ENCODE results near the gene IFNA6. TPM values are rescaled to one million over a fixed set of nuclear protein-coding genes. Genes with fewer than 3 reads are reported as not detected.
A peak's percentile ranks its signal among the peaks of the same experiment; 100 is the strongest.

IFNA6 gene
- total RNA-seq, 2 experiments from 2014 or later, result not detected

DNA sequence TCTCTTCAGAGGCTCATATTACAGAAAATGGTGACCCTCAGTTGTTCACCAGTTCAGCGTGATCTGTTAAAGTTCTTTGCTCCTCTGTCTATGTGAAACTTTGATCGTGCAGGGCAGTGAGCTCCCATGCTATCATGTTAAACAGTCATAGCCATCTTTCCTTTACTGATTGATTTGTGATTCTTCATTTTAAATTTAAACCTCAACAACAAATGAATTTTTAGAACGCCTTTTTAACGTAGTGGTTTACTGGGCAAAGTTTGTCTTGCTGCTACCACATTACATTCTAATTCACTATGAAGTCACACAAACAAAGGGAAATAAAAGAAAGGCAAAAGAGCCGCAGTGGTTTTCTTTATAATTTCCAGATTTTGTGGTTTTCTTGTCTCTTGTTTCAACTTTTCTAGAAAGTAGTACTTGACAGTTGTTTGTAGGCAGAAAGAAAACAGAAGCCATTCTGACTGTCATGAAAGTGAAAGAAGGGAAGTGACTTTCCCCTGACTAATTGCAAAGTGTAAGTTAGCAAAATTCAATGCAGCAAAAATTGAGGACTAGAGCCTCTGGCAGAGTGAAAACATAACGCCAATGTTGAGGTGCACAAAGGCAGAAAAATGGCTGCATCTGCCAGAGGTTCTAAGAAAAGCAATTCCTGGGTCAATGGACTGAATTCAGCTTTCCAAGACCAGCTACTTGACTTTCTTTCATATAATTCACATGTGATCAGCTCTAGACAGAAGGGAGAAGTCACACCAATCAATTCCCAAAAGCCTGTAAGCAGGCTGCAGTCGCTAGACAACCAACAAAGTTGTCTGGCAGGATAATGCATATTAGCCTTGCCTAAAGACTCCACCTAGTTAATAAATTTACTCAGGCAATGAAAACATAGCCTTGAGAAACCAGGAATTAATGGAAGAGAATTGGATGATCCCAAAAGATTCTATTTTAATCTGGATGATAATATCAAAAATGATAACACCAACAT, 7.1 kb upstream of the IFNA6 start:
- DNase-seq, result no peak
- CTCF ChIA-PET, result interaction anchor here (0.9 to 1.5 kb wide), 5 partner anchors 17 to 77 kb away, joined by 3 to 7 read pairs (median 3); no protein-coding TSS in a partner anchor
- peak; percentile 88 for ATAC-seq
- peaks cover 27% of the 10 kb centered on the region for H3K27me3 Mint-ChIP-seq
- peaks cover 2% of the 10 kb centered on the region for H3K9me3 Mint-ChIP-seq (ENCODE audit: low read depth)
- H3K36me3 Mint-ChIP-seq, result peaks cover 9% of the 10 kb centered on the region
- H3K4me3 Mint-ChIP-seq, result peak overlapping the region; percentile 50
- H3K27ac Mint-ChIP-seq, result peak overlapping the region; percentile 79
- peaks cover 18% of the 10 kb centered on the region for H3K4me1 Mint-ChIP-seq

DNA sequence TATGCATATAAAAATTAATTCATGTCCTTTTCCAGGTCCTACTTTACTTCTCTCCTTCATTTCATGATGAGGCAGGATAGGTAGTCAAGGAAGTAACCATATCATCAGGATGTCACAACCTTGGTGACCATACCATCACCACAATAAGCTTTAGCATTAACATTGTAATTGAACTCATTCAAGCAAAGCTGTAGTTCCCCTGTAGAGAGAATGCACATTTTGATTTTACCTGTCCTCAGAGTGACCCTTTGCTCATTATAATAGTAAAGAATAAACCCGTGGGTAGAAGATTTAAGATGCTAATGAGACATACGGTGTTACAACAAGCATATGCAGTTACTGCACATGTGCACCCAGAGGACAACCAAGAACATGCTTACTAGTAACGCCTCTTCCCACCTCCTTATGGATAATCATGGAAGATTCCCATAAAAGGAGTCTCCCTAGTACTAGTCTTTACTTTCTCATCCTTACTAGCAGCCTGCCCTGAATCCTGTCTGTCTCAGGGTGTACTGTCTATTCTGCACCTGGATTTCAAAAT, 2.2 kb downstream of the IFNA6 start:
- Mint-ChIP-seq H3K4me3 (no peak overlapping the region), H3K36me3 (peaks cover under 1% of the 10 kb centered on the region), H3K27ac (no peak overlapping the region), H3K4me1 (no peaks in the 10 kb centered on the region), H3K27me3 (peaks cover 51% of the 10 kb centered on the region), H3K9me3 (ENCODE audit: low read depth) (peaks cover under 1% of the 10 kb centered on the region)
- CTCF ChIA-PET, result no interaction called here
- DNase-seq (no peak), ATAC-seq (no peak)

DNA sequence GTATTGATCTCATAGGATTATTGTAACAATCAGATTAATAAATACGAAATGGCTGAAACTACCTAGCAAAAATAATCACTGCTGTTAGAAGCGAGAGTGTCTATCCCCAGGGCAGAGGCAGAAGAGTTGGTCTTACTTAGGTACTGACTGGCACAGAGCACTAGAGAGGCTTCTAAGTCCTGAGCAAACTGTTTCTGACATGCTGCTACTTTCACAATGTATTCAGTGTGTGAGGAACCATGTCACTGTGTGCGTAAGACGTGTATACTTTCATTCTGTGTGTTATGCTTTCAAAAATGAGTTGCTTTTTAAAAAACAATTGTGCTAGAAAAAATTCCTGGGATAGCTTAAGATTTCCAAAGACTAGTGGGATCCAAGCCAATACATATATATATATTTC, 10.0 kb downstream of the IFNA6 start:
- Mint-ChIP-seq H3K9me3 (ENCODE audit: low read depth) (peaks cover 2% of the 10 kb centered on the region), H3K27ac (no peak overlapping the region), H3K27me3 (peaks cover 34% of the 10 kb centered on the region), H3K36me3 (no peaks in the 10 kb centered on the region), H3K4me3 (no peak overlapping the region), H3K4me1 (peaks cover 5% of the 10 kb centered on the region)
- CTCF ChIA-PET, result interaction anchor here (0.9 to 1.5 kb wide), 3 partner anchors 11 to 128 kb away, joined by 3 read pairs; no protein-coding TSS in a partner anchor
- ATAC-seq (no peak), DNase-seq (no peak)

DNA sequence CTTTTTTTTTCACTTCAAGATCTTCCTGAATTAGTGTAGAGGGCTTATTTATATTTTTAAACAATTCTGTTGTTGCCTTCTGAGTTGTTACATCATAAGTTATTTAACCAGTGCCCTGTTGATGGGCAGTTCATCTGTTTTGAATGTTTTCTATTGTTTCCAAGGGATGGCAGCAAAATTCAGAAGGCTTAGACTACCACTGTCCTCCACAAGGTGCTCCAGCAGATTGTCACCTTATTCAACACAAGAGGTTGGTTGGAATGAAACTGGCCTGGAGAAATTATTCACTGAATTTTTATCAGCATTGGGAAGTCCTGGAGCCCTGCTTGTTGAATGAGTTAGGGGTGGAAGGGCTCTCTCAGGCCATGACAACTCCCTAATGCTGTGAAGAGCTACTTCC, 14.2 kb downstream of the IFNA6 start:
- H3K36me3 Mint-ChIP-seq, result peaks cover 19% of the 10 kb centered on the region
- peaks cover 4% of the 10 kb centered on the region for H3K27me3 Mint-ChIP-seq
- no peak for ATAC-seq
- H3K4me1 Mint-ChIP-seq, result peaks cover 35% of the 10 kb centered on the region
- H3K27ac Mint-ChIP-seq, result peak overlapping the region; percentile 2
- no peak for DNase-seq
- no peaks in the 10 kb centered on the region for H3K9me3 Mint-ChIP-seq (ENCODE audit: low read depth)
- CTCF ChIA-PET, result interaction anchor here (2.0 kb wide), 1 partner anchor 59 kb away, joined by 6 read pairs; no protein-coding TSS in a partner anchor
- H3K4me3 Mint-ChIP-seq, result peak overlapping the region; percentile 96

DNA sequence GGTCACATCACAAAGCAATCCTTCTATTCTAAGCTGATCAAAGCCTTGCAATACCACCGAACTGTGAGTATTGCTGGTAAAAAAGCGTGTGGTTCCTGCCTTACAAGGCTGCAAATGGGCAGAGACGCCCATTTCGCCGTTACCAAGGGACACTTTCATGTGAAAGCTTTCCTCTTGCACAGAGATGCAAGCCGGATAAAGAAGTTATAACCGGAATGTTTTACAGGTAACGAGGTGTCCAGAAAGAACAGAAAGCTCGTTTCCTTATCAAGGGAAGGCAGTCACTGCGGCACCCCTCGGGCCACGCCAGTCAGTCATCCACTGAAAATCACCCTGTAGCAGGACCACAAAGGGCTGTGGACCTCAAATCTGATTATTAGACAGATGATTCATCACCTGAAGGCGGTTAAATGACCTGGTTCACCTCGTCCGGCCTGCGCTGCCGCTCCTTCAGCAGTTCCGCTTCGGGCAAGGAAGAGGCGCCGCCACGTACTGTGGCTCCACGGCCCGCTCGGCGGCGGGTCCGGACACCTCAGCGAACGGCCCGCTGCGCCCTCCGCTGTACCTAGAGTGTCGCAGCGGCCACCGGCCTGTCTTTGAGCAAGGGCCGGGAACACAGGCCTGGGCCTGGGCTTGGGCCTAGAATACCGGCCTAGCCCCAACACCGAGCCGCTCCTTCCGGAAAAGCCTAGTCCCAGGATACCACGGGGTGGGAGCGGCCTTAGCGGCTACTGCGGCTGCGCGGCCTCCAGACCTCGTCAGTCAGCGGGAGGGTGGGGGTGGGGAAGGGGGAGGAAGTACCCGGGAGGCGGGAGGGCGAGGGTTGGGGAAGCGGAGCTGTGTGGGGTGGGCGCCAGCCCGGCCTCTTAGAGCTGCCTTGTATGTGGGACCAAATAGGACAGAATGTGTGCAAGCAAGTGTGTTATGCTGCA, 15.7 kb downstream of the IFNA6 start, which contains the start of gene KLHL9:
KLHL9 (minus strand) TSS at position 704 of the 932 bp plus-strand sequence; CDS start at position 159, 545 bp downstream.
- Mint-ChIP-seq H3K4me3 (peak within 1 kb of the TSS; percentile 96), H3K4me1 (peaks cover 47% of the 10 kb centered on the region), H3K36me3 (peaks cover 27% of the 10 kb centered on the region), H3K9me3 (ENCODE audit: low read depth) (no peaks in the 10 kb centered on the region), H3K27ac (peak within 1 kb of the TSS; percentile 90), H3K27me3 (peaks cover 4% of the 10 kb centered on the region)
- DNase-seq (peak; percentile 91), ATAC-seq (peak; percentile 96)
- CTCF ChIA-PET, result interaction anchor here (0.8 to 2.9 kb wide), 11 partner anchors 9 to 767 kb away, joined by 3 to 30 read pairs (median 5); no protein-coding TSS in a partner anchor

GRCh38 chr9:21333226-21333625, 17.5 kb downstream of the IFNA6 start:
- H3K9me3 Mint-ChIP-seq (ENCODE audit: low read depth), result no peaks in the 10 kb centered on the region
- H3K4me1 Mint-ChIP-seq, result peaks cover 55% of the 10 kb centered on the region
- peak overlapping the region; percentile 96 for H3K4me3 Mint-ChIP-seq
- H3K27ac Mint-ChIP-seq, result no peak overlapping the region
- peaks cover 31% of the 10 kb centered on the region for H3K36me3 Mint-ChIP-seq
- CTCF ChIA-PET, result interaction anchor here (0.6 to 2.9 kb wide), 7 partner anchors 11 to 133 kb away, joined by 3 to 30 read pairs (median 4); no protein-coding TSS in a partner anchor
- peaks cover 3% of the 10 kb centered on the region for H3K27me3 Mint-ChIP-seq
- ATAC-seq (no peak), DNase-seq (no peak)

- no peak for ATAC-seq
- no peak overlapping the region for H3K4me3 Mint-ChIP-seq
- H3K9me3 Mint-ChIP-seq (ENCODE audit: low read depth), result no peaks in the 10 kb centered on the region
- no peaks in the 10 kb centered on the region for H3K27me3 Mint-ChIP-seq
- CTCF ChIA-PET, result interaction anchor here (1.4 to 1.7 kb wide), 3 partner anchors 10 to 134 kb away, joined by 3 to 8 read pairs (median 4); no protein-coding TSS in a partner anchor
- H3K4me1 Mint-ChIP-seq, result peaks cover 61% of the 10 kb centered on the region
- DNase-seq, result no peak
- peak overlapping the region; percentile 24 for H3K27ac Mint-ChIP-seq
- H3K36me3 Mint-ChIP-seq, result peaks cover 31% of the 10 kb centered on the region
Observed at GRCh38 chr9:21331676-21332402, 18.8 kb downstream of the IFNA6 start.

DNA sequence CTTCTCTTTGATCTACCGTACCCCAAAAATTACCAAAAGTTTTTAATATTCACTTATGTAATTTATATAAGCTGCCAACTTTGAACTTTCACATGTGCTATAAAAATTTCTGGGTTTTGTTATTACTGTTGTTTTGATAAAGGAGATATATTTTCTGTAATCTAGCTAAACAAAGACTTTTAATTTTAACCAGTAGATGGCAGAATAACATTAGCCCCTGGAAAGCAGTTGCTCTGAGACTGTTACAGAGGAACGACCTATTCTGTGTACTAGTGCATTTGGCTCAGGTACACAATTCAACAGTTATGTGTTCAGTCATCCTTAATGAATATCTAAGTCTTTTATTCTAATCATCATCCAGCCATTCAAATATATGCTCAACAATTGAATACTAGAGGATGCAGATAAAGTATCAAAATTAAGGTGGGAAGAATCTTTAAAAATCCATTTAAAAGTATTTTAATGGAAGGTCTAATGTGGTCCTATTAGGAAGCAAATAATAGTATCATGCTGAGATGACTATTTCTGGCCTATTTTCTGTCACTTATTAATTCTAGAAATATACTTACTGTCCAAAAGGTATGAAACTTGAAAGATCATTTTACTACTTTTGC, 24.1 kb downstream of the IFNA6 start:
- ATAC-seq, result peak; percentile 89
- H3K4me3 Mint-ChIP-seq, result no peak overlapping the region
- no peak overlapping the region for H3K27ac Mint-ChIP-seq
- peaks cover 37% of the 10 kb centered on the region for H3K36me3 Mint-ChIP-seq
- H3K9me3 Mint-ChIP-seq (ENCODE audit: low read depth), result no peaks in the 10 kb centered on the region
- CTCF ChIA-PET, result interaction anchor here (0.8 to 2.4 kb wide), 19 partner anchors 8 to 169 kb away, joined by 3 to 31 read pairs (median 4); partner anchors contain the start of gene KLHL9
- H3K4me1 Mint-ChIP-seq, result peaks cover 33% of the 10 kb centered on the region
- DNase-seq, result no peak
- no peaks in the 10 kb centered on the region for H3K27me3 Mint-ChIP-seq

DNA sequence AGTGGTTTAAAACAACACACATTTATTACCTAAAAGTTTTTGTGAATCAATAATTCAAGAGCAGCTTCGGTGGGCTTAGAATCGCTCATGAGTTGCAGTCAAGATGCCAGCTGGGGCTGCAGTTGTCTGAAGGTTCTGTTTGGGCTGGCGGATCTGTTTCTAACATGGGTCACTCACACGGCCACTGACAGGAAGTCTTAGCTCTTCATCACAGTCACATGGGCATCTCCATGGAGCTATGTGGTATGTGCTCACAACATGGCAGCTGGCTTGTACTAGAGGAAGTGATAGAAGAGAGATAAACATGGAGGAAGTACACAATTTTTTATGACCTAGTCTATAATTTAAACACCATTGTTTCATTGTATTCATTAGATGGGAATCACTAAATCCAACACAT, 26.6 kb downstream of the IFNA6 start:
- peaks cover 27% of the 10 kb centered on the region for H3K36me3 Mint-ChIP-seq
- H3K4me3 Mint-ChIP-seq, result no peak overlapping the region
- no peak for DNase-seq
- no peaks in the 10 kb centered on the region for H3K9me3 Mint-ChIP-seq (ENCODE audit: low read depth)
- ATAC-seq, result no peak
- CTCF ChIA-PET, result interaction anchor here (0.9 to 3.9 kb wide), 6 partner anchors 72 to 465 kb away, joined by 3 to 25 read pairs (median 4); no protein-coding TSS in a partner anchor
- peaks cover 16% of the 10 kb centered on the region for H3K4me1 Mint-ChIP-seq
- H3K27me3 Mint-ChIP-seq, result no peaks in the 10 kb centered on the region
- H3K27ac Mint-ChIP-seq, result no peak overlapping the region

DNA sequence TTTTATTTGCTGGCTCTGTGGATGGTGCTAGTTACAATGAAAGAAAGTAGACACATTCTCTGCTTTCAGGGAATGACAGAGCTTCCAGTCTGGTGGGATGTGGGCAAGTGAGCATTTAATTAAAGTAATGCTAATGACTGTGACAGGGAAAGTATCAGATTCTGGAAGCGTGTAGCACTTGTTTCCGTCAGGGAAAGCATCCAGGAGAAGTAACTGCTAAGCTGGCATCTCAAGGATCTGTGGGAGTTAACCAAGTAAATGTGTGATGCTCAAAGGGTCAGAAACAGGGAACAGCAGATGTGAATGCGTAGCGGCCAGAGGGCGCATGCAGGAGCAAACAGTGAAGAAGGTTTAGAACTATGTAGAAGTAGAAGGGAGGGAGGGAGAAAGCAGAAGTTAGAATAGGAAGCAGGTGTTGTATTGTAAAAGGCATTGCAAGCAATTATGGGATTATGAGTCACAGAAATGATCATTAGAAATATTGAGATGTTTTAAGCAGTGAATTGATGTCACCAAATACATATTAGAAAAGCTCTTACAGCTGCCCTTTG, 27.7 kb downstream of the IFNA6 start:
- DNase-seq (no peak), ATAC-seq (no peak)
- Mint-ChIP-seq H3K36me3 (peaks cover 25% of the 10 kb centered on the region), H3K27me3 (no peaks in the 10 kb centered on the region), H3K4me1 (peaks cover 14% of the 10 kb centered on the region), H3K4me3 (no peak overlapping the region), H3K9me3 (ENCODE audit: low read depth) (no peaks in the 10 kb centered on the region), H3K27ac (no peak overlapping the region)
- CTCF ChIA-PET, result interaction anchor here (1.3 to 3.9 kb wide), 5 partner anchors 73 to 466 kb away, joined by 3 to 25 read pairs (median 4); no protein-coding TSS in a partner anchor

GRCh38 chr9:21320465-21320864, 30.2 kb downstream of the IFNA6 start:
- ATAC-seq, result no peak
- H3K4me1 Mint-ChIP-seq, result peaks cover 6% of the 10 kb centered on the region
- DNase-seq, result no peak
- no peaks in the 10 kb centered on the region for H3K9me3 Mint-ChIP-seq (ENCODE audit: low read depth)
- peaks cover 6% of the 10 kb centered on the region for H3K27me3 Mint-ChIP-seq
- no peak overlapping the region for H3K4me3 Mint-ChIP-seq
- no peak overlapping the region for H3K27ac Mint-ChIP-seq
- CTCF ChIA-PET, result interaction anchor here (1.0 to 4.1 kb wide), 6 partner anchors 9 to 468 kb away, joined by 3 to 25 read pairs (median 6); no protein-coding TSS in a partner anchor
- H3K36me3 Mint-ChIP-seq, result peaks cover 22% of the 10 kb centered on the region
